ENCODE results near the gene KRT35. TPM values are rescaled to one million over a fixed set of nuclear protein-coding genes. Genes with fewer than 3 reads are reported as not detected.
A peak's percentile ranks its signal among the peaks of the same experiment; 100 is the strongest.

Gene KRT35
- total RNA-seq, 1 donor from 2014 or later = not detected

GRCh38 chr17:41512546-41513167 lies 31.7 kb upstream of the KRT35 start:
- no peak for DNase-seq (ENCODE audit: low spot score)

GRCh38 chr17:41511716-41512115 lies 30.8 kb upstream of the KRT35 start:
- no peak for DNase-seq (ENCODE audit: low spot score)

GRCh38 chr17:41511116-41511515 lies 30.2 kb upstream of the KRT35 start:
- no peak for DNase-seq (ENCODE audit: low spot score)

- DNase-seq (ENCODE audit: low spot score) = no peak
Observed at GRCh38 chr17:41510251-41511065, 29.5 kb upstream of the KRT35 start.

GRCh38 chr17:41507315-41507880 lies 26.4 kb upstream of the KRT35 start:
- DNase-seq (ENCODE audit: low spot score) = no peak

- DNase-seq (ENCODE audit: low spot score) = no peak
Observed at GRCh38 chr17:41505809-41506767, 25.1 kb upstream of the KRT35 start.

- DNase-seq (ENCODE audit: low spot score) = no peak
Observed at GRCh38 chr17:41505007-41505808, 24.3 kb upstream of the KRT35 start, which contains the start of gene KRT13. TSS of gene KRT13 (minus strand) at chr17:41505612. CDS start at chr17:41505550, 62 bp downstream.

- DNase-seq (ENCODE audit: low spot score) = no peak
Observed at GRCh38 chr17:41504246-41504977, 23.5 kb upstream of the KRT35 start.

GRCh38 chr17:41503202-41503601 lies 22.3 kb upstream of the KRT35 start:
- DNase-seq (ENCODE audit: low spot score) = no peak

- no peak for DNase-seq (ENCODE audit: low spot score)
Observed at GRCh38 chr17:41500131-41500911, 19.4 kb upstream of the KRT35 start.

- no peak for DNase-seq (ENCODE audit: low spot score)
Observed at GRCh38 chr17:41499714-41500113, 18.8 kb upstream of the KRT35 start.

- no peak for DNase-seq (ENCODE audit: low spot score)
Observed at GRCh38 chr17:41498276-41498675, 17.3 kb upstream of the KRT35 start.

GRCh38 chr17:41496803-41497484 lies 16.0 kb upstream of the KRT35 start:
- peak; percentile 81 for DNase-seq (ENCODE audit: low spot score)

- DNase-seq (ENCODE audit: low spot score) = no peak
Observed at GRCh38 chr17:41494524-41494923, 13.6 kb upstream of the KRT35 start.

GRCh38 chr17:41492771-41493170 lies 11.8 kb upstream of the KRT35 start:
- DNase-seq (ENCODE audit: low spot score) = peak; percentile 38

- DNase-seq (ENCODE audit: low spot score) = no peak
Observed at GRCh38 chr17:41492351-41492750, 11.4 kb upstream of the KRT35 start.

GRCh38 chr17:41491476-41491875 lies 10.5 kb upstream of the KRT35 start:
- no peak for DNase-seq (ENCODE audit: low spot score)
